ENCODE results near the gene CXCR4.

DNA sequence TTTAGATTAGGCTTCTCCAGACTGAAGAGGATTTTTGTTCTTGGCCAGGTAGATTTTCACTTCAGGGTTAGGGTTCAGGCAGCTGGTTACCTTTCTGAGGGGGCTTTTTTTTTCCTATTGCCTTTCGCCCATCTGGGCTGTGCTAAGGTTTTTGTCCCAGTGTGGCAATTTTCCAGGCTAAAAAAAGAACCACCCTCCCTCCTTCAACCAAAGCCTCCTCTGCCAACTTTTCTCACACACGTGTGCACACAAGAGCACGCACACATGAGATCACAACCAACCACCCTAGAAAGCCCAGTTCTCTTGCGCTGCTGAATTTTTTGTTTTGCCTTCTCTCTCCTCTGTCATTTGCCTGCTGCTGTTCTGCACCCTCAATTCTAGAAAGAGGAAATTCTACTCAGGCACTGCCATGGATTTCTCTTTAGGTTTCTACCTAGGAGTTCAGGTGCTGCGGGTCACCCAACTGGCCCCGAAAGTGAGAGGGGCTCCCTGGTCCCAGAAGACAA lies 8.5 kb upstream of the CXCR4 start:
- TF ChIP-seq, protein P1, sequence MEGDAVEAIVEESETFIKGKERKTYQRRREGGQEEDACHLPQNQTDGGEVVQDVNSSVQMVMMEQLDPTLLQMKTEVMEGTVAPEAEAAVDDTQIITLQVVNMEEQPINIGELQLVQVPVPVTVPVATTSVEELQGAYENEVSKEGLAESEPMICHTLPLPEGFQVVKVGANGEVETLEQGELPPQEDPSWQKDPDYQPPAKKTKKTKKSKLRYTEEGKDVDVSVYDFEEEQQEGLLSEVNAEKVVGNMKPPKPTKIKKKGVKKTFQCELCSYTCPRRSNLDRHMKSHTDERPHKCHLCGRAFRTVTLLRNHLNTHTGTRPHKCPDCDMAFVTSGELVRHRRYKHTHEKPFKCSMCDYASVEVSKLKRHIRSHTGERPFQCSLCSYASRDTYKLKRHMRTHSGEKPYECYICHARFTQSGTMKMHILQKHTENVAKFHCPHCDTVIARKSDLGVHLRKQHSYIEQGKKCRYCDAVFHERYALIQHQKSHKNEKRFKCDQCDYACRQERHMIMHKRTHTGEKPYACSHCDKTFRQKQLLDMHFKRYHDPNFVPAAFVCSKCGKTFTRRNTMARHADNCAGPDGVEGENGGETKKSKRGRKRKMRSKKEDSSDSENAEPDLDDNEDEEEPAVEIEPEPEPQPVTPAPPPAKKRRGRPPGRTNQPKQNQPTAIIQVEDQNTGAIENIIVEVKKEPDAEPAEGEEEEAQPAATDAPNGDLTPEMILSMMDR (conservative IDR thresholded peaks at IDR 0.05; ENCODE audit: low read length): no peak
- no peak for TF ChIP-seq EZH2phosphoT487 (IDR thresholded peaks at IDR 0.05; ENCODE audit: borderline replicate concordance)

Data from Loucy (cell line).